HepG2 (cell line): ENCODE measurements around the gene PRRT2. TPM values are rescaled to one million over a fixed set of nuclear protein-coding genes. Genes with fewer than 3 reads are reported as not detected.

Source experiments
- ASH2L ChIP-seq: fragments of 300-600, 200-600 bp; sonication (generic); IDR thresholded peaks from 2 replicates; pipeline ENCODE4 v1.7.0; 2017; ENCODE audit warnings: low read depth, mild to moderate bottlenecking, moderate library complexity, mixed read lengths, low read length; ENCODE audit not compliant: insufficient read length
- FOXC1 ChIP-seq: sonication (generic); formaldehyde crosslinking; IDR thresholded peaks from 2 replicates; pipeline ENCODE4 v1.8.0; 2022; ENCODE audit warnings: mild to moderate bottlenecking, missing genetic modification reagents, borderline replicate concordance
- FUBP1 ChIP-seq: sonication (generic); formaldehyde crosslinking; IDR thresholded peaks from 2 replicates; pipeline ENCODE4 v1.5.1; 2020; ENCODE audit warnings: missing genetic modification reagents, mild to moderate bottlenecking, borderline replicate concordance
- ISL2 ChIP-seq: sonication (generic); formaldehyde crosslinking; IDR thresholded peaks from 2 replicates; pipeline ENCODE4 v1.5.0; 2020; ENCODE audit warnings: missing genetic modification reagents
- KDM5B ChIP-seq: sonication (generic); formaldehyde crosslinking; IDR thresholded peaks from 2 replicates; pipeline ENCODE4 v1.4.0; 2020; ENCODE audit warnings: missing genetic modification reagents, mild to moderate bottlenecking, borderline replicate concordance
- MAX ChIP-seq: IDR thresholded peaks from 2 replicates; pipeline ENCODE4 v1.6.1; 2012; ENCODE audit warnings: inconsistent platforms
- RBM22 ChIP-seq: fragments of 200-400 bp; formaldehyde crosslinking; optimal IDR thresholded peaks from 2 replicates; pipeline ENCODE3; 2017; ENCODE audit warnings: mild to moderate bottlenecking, low read length, moderate library complexity
- ZNF280D ChIP-seq: sonication (generic); formaldehyde crosslinking; IDR thresholded peaks from 2 replicates; pipeline ENCODE4 v1.5.1; 2020; ENCODE audit warnings: mild to moderate bottlenecking, missing genetic modification reagents
- ZNF414 ChIP-seq: sonication (generic); formaldehyde crosslinking; IDR thresholded peaks from 2 replicates; pipeline ENCODE4 v1.5.0; 2020; ENCODE audit warnings: missing genetic modification reagents
- ZNF670 ChIP-seq: sonication (generic); formaldehyde crosslinking; IDR thresholded peaks from 2 replicates; pipeline ENCODE4 v1.8.0; 2022; ENCODE audit warnings: mild to moderate bottlenecking, missing genetic modification reagents, borderline replicate concordance
- ZNF713 ChIP-seq: sonication (generic); formaldehyde crosslinking; IDR thresholded peaks from 2 replicates; pipeline ENCODE4 v1.4.0; 2020; ENCODE audit warnings: mild to moderate bottlenecking, missing genetic modification reagents
- ZNF792 ChIP-seq: IDR thresholded peaks from 2 replicates; pipeline ENCODE4 v1.6.1; 2016
- ZXDC ChIP-seq: sonication (generic); formaldehyde crosslinking; IDR thresholded peaks from 2 replicates; pipeline ENCODE4 v1.5.0; 2020; ENCODE audit warnings: mild to moderate bottlenecking, missing genetic modification reagents
- ZZZ3 ChIP-seq: sonication (generic); formaldehyde crosslinking; IDR thresholded peaks from 2 replicates; pipeline ENCODE4 v1.4.0; 2020; ENCODE audit warnings: missing genetic modification reagents, mild to moderate bottlenecking, borderline replicate concordance
- polyA plus RNA-seq, 8 experiments: library from polyadenylated mRNA; depleted of rRNA in 3 of 8; stranded (reverse) in 7 of 8; unstranded in 1 of 8; fragments of >200 nt; fragmentation: Illumina TruSeq in 4 of 8; extraction: Trizol in 4 of 8; gene quantifications; 2 replicates each; pipeline versions ENCODE4 v1.2.1 to v1.2.3, GENCODE V29; 2011 to 2016; ENCODE audit warnings: low read depth in 4 of 8, missing spikeins in 1 of 8, mixed read lengths in 1 of 8; ENCODE audit not compliant: insufficient read depth in 1 of 8
- total RNA-seq, 5 experiments: library from RNA; depleted of rRNA; stranded (reverse); fragments of >200 nt; fragmentation: Illumina TruSeq; extraction: Trizol; gene quantifications; 2 replicates each; pipeline ENCODE4 v1.2.3, GENCODE V29; 2016; ENCODE audit warnings: low read depth in 1 of 5
- TF ChIP-seq, protein P1 (sequence below), 2 experiments: fragments of 450-650 bp in 1 of 2; sonication (generic) in 1 of 2; formaldehyde crosslinking; IDR thresholded peaks; 2 replicates each; pipeline versions ENCODE4 v1.5.0 to v1.8.0; 2020 to 2022; ENCODE audit warnings: mild to moderate bottlenecking in 1 of 2, missing genetic modification reagents in 1 of 2

Gene PRRT2
- total and polyA plus RNA-seq, 2 of the 13 experiments (the other 11 are each of a cell fraction or from before 2014, with no cell fraction given), result 0.51 to 1.1 TPM

DNA sequence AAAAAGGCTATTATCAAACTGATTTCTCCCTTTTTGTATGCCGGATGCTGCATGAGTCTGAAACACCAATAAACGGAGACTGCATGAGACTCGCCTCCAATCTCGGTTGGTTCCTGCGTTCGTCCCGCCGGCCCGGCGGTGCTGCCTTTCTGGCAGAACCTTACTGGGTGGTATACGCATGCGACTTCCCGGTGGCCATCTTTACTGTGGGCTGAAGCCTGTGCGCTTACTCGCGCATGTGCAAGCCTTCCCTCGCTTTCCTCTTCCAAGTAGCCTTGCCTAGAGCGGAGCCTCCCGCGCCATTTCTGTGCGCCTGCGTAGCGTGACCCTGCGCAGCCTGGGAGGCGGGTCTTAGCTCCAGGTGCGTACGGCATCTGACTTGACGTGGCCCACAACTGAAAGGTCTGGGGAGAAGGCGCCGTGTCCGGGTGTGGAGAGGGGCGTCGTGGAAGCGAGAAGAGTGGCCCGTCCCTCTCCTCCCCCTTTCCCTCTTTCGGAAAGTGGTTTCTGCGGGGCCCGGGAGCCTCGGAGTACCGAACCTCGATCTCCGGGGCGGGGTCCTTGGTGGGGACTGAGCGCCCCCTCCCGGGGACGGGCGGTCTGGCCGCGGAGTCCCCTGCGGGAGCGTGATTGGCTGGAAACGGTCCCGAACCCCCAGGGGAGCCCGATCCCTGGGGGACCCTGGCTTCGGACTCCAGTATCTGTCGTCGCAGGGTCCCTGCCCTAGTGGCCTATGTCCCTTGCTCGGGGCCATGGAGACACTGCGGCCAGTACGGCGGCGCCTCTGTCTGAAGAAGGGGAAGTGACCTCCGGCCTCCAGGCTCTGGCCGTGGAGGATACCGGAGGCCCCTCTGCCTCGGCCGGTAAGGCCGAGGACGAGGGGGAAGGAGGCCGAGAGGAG lies 4.0 kb downstream of the PRRT2 start, which contains the start of gene PAGR1 (continued):
- TF ChIP-seq FOXC1 (CRISPR knock-in tag) (0 out of 2 replicates have a peak, but pooled peaks have one; percentile 24), FUBP1 (CRISPR knock-in tag) (peak; percentile 94; the same call in 1 of the 2 replicates), ZZZ3 (peak; percentile 86; the same call in 1 of the 2 replicates), ZNF713 (peak; percentile 55; the same call in 1 of the 2 replicates), ZNF670 (0 out of 2 replicates have a peak, but pooled peaks have one; percentile 53), ZNF792 (CRISPR knock-in tag) (peak; percentile 72), ZNF414 (CRISPR knock-in tag) (peak; percentile 12; the same call in 1 of the 2 replicates), KDM5B (peak; percentile 93), ZXDC (no peak; the same call in 1 of the 2 replicates), RBM22 (peak; percentile 53), ISL2 (CRISPR knock-in tag) (peak; percentile 67; the same call in 1 of the 2 replicates), ASH2L (peak; percentile 89), ZNF280D (CRISPR knock-in tag) (peak; percentile 93), MAX (peak; percentile 95)
- TF ChIP-seq, protein P1, sequence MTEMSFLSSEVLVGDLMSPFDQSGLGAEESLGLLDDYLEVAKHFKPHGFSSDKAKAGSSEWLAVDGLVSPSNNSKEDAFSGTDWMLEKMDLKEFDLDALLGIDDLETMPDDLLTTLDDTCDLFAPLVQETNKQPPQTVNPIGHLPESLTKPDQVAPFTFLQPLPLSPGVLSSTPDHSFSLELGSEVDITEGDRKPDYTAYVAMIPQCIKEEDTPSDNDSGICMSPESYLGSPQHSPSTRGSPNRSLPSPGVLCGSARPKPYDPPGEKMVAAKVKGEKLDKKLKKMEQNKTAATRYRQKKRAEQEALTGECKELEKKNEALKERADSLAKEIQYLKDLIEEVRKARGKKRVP (CRISPR knock-in tag; IDR thresholded peaks at IDR 0.05), result no peak
